Activated naive CD4-positive, alpha-beta T cell treated with anti-CD3 and anti-CD28 coated beads for 36 hours (primary cell): ENCODE measurements around the gene ITGA8. TPM values are rescaled to one million over a fixed set of nuclear protein-coding genes. Genes with fewer than 3 reads are reported as not detected.
"Not testable (repeated sequence)": the region's sequence is repeated elsewhere in the genome, so short reads cannot be mapped to it uniquely, and the experiment has no call there.

Experiments used
- CTCF ChIA-PET: fragments of 350-600 bp; sonication (Branson Sonifier 250); formaldehyde crosslinking; loops from one replicate; lab custom pipeline; 2021; ENCODE audit warnings: antibody characterized with exemption; lab: Charles Lee
- DNase-seq: peaks from one replicate; pipeline ENCODE4 v3.0.0-alpha.2; 2020
- H3K27ac Mint-ChIP-seq: one replicate; pipeline ENCODE4 v1.8.0; 2021; ENCODE audit warnings: mild to moderate bottlenecking, mixed read lengths
- H3K27me3 Mint-ChIP-seq: one replicate; pipeline ENCODE4 v1.8.0; 2021; ENCODE audit warnings: low read depth, mixed read lengths
- H3K36me3 Mint-ChIP-seq: one replicate; pipeline ENCODE4 v1.8.0; 2021; ENCODE audit warnings: low read depth, mixed read lengths
- H3K4me1 Mint-ChIP-seq: one replicate; pipeline ENCODE4 v1.8.0; 2021; ENCODE audit warnings: low read depth, mixed read lengths
- H3K4me3 Mint-ChIP-seq: one replicate; pipeline ENCODE4 v1.8.0; 2021; ENCODE audit warnings: mild to moderate bottlenecking, moderate library complexity, mixed read lengths
- H3K9me3 Mint-ChIP-seq: one replicate; pipeline ENCODE4 v1.8.0; 2021; ENCODE audit warnings: mixed read lengths
- intact Hi-C: fragments of 100-400 bp; cut with micrococcal nuclease; formaldehyde crosslinking; loops from one replicate; pipeline ENCODE4 v1.15.1; 2023
- total RNA-seq, 2 experiments: library from RNA; stranded (reverse); gene quantifications; one replicate each; pipeline ENCODE4 v1.2.3, GENCODE V29; 2021

The ITGA8 gene
- total RNA-seq, 2 experiments from 2014 or later = not detected

DNA sequence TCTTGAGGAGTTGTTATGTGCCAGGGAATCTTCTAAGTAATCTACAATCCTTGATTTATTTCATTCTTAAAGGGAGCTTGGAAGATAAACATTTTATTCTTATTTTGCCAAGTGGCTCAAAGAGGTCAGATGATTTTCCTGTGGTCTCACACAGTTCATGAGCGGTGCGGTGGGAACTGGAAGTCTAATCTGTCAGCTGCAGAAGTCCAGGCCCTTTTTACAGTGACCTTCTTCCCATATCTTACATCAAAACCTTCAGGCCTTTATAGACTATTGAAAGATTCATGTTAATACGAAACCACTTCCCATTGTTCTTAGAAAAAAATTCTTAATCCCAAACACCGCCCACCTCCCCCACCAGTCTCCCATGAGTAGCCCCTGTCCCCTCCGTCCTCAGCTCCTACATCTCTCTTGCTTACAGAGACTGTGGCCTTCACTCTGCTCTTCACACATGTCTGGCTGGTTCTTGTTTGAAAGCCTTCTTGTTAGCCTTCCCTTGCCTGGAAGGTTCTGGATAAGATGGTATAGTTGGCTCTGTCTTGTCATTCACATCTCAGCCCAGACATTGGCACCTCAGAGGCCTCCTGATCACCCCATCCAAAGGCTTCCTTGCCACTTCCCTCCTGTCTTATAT lies 61.5 kb downstream of the ITGA8 start:
- Mint-ChIP-seq H3K9me3 (no peaks in the 10 kb centered on the region), H3K27me3 (no peaks in the 10 kb centered on the region), H3K36me3 (no peaks in the 10 kb centered on the region), H3K4me1 (peaks cover 3% of the 10 kb centered on the region), H3K27ac (no peak overlapping the region), H3K4me3 (no peak overlapping the region)
- CTCF ChIA-PET = no interaction called here
- no peak for DNase-seq
- intact Hi-C loops = no loop called here

DNA sequence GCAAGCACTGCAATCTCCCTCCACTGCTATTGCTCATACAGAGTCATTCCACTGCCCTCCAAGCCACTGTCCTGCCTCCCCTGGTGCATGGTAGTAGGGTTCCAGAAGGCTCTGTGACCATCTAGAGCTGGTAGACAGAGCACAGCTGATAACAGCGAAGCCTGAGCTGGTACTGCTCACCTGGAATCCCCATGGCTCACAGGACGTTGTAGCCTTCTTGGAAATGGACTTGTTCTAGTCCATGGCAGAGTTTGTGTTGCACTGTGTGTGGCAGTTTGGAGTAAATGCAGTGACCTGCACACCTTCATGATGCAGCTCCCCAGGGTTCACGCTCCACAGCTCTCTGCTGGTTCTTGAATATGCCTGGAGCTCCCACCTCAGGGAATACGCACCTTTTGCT lies 67.0 kb downstream of the ITGA8 start:
- Mint-ChIP-seq H3K4me1 (peaks cover 3% of the 10 kb centered on the region), H3K9me3 (no peaks in the 10 kb centered on the region), H3K27ac (no peak overlapping the region), H3K4me3 (no peak overlapping the region), H3K27me3 (no peaks in the 10 kb centered on the region), H3K36me3 (no peaks in the 10 kb centered on the region)
- CTCF ChIA-PET = no interaction called here
- DNase-seq = no peak
- intact Hi-C loops = no loop called here

DNA sequence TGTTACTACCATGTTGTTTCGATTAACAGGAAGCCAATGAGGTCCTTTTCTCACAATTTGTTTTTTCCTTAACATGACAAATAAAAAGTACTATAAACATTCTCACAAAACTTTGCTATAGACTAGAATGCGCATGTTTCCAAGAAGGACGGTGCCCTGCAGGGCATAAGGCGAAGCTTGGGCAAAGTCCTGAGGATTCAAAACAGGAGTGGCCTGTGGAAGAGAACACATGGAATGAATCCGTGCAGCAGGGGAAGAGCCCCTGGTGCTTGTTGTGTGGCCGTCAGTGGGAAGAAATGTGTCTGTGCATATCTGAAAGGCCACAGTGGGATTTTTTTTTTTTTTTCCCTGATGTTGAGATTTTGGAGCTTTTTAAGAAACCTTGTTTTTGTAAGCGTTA lies 67.6 kb downstream of the ITGA8 start:
- CTCF ChIA-PET = no interaction called here
- intact Hi-C loops = no loop called here
- Mint-ChIP-seq H3K4me3 (no peak overlapping the region), H3K27me3 (no peaks in the 10 kb centered on the region), H3K9me3 (no peaks in the 10 kb centered on the region), H3K36me3 (no peaks in the 10 kb centered on the region), H3K27ac (no peak overlapping the region), H3K4me1 (peaks cover 3% of the 10 kb centered on the region)
- DNase-seq = no peak

DNA sequence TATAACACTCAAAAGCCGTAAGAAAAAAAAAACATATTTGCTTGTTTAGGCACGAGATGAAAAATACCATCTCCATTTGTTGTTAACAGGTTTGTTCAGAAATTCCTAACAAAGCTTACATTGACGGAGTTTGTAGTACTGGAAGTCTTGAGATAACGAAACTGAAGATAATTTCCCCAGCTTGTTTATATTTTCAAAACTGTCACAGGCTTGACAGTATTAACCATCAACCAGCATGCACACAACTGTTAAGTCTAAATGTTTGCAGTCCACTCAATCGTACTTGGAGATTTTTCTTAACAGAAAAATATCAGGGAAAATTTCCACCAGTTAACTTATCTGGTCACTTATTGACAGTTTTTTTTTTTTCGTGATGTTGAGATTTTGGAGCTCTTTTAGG lies 68.5 kb downstream of the ITGA8 start:
- no peaks in the 10 kb centered on the region for H3K4me1 Mint-ChIP-seq
- H3K27ac Mint-ChIP-seq = no peak overlapping the region
- no peaks in the 10 kb centered on the region for H3K9me3 Mint-ChIP-seq
- no peak for DNase-seq
- H3K4me3 Mint-ChIP-seq = no peak overlapping the region
- intact Hi-C loops = no loop called here
- no peaks in the 10 kb centered on the region for H3K27me3 Mint-ChIP-seq
- CTCF ChIA-PET = interaction anchor here (0.9 kb wide), 1 partner anchor 230 kb away, joined by 3 read pairs; no protein-coding TSS in a partner anchor
- no peaks in the 10 kb centered on the region for H3K36me3 Mint-ChIP-seq

DNA sequence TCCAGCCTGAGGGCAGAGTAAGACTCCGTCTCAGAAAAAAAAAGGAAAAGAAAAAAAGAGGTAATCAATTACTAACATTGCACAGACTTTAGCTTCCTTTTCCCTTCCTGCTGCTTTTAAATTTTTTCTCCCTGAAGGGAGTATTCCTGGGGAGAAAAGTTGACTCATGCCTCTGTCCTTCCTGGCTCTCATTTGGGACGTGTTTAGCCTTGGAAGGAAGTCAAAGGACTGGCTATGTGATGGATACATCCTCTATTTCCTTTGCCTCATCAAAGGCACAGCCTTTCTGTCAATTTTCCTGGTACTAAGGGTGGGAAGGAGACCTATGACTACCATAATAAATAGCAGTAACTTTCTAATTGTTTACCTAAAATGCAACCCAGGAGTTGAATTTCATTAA lies 77.6 kb downstream of the ITGA8 start:
- intact Hi-C loops = no loop called here
- DNase-seq = no peak
- H3K4me1 Mint-ChIP-seq = no peaks in the 10 kb centered on the region
- H3K36me3 Mint-ChIP-seq = no peaks in the 10 kb centered on the region
- CTCF ChIA-PET = no interaction called here
- H3K27me3 Mint-ChIP-seq = peaks cover 3% of the 10 kb centered on the region
- H3K4me3 Mint-ChIP-seq = no peak overlapping the region
- H3K27ac Mint-ChIP-seq = no peak overlapping the region
- H3K9me3 Mint-ChIP-seq = no peaks in the 10 kb centered on the region

DNA sequence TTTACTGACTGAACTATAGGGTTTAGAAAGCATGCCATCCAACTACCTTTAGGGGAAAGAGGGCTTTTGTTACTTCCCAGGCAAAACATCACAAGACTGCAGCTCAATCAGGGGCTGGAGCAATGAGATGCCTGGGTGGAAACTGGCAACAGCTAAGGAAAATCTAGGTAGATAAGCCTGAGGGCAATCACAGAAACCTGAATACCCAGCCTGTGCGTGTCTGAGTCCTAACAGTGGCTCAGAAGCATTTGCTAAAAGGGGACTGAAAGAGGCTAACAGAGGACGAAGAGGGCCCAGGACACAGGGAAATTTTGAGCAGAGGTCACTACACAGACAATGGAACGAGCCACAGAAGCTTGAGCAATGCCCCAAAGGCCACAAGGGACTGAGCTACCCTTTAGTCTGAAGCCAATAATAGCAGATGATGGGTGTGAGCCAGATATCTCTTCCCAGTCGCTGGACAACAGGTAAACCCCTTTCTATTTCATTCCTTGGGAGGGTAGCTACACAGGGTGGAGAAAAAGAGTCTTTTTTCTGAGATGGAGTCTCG lies 79.1 kb downstream of the ITGA8 start:
- Mint-ChIP-seq H3K27ac (no peak overlapping the region), H3K4me3 (no peak overlapping the region), H3K4me1 (no peaks in the 10 kb centered on the region), H3K36me3 (no peaks in the 10 kb centered on the region), H3K9me3 (no peaks in the 10 kb centered on the region), H3K27me3 (peaks cover 3% of the 10 kb centered on the region)
- CTCF ChIA-PET = no interaction called here
- DNase-seq = no peak
- intact Hi-C loops = no loop called here

DNA sequence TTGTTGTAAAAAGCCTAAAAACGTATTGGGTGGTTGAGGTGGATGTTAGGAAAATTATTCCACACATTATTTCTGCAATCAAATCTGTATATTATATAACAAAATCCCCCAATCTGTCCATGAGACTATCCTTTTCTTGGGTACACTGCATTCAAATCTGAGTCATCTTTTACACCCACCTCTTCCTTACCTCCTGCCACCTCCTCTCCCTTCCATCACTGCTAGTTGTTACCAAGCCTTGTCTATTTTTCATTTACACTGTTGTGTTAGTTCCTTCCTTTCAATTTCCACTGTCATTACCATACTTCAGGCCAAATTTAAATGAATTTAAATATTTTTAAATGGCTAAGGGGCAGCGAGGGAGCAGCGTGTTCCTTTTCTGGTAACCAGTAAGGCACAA lies 83.3 kb downstream of the ITGA8 start:
- no peaks in the 10 kb centered on the region for H3K9me3 Mint-ChIP-seq
- H3K4me3 Mint-ChIP-seq = no peak overlapping the region
- H3K27me3 Mint-ChIP-seq = peaks cover 7% of the 10 kb centered on the region
- no peaks in the 10 kb centered on the region for H3K4me1 Mint-ChIP-seq
- H3K36me3 Mint-ChIP-seq = no peaks in the 10 kb centered on the region
- CTCF ChIA-PET = no interaction called here
- H3K27ac Mint-ChIP-seq = no peak overlapping the region
- intact Hi-C loops = no loop called here
- DNase-seq = no peak

DNA sequence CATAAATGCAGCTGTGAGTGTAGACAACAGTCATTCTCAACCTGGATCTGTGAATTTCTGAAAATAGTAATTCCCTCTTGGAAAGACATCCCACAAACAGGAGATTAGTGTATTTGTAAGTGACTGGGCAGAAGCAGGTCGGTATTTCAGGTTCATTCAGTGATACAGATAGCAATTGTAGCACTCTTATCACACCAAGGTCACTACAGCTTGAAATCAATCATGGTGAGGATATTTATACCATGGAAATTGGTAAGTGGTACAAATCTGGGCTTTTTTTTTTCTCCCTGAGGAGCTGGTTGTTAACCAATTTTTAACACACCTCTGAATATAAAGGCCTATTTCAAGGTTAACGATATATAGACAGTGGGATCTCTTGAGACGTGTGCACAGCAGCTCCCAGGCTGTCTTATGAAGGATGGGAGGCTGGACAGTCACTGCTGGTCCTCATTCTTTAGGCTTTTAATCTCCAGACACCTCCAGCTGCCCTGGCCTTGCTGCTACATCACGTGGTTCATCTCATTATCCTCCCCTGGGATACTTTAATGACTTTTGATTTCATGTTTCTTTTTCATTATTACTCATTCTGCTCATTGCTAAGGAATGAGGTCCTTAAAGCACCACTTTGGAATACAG lies 87.1 kb downstream of the ITGA8 start:
- Mint-ChIP-seq H3K27ac (no peak overlapping the region), H3K4me3 (no peak overlapping the region), H3K4me1 (no peaks in the 10 kb centered on the region), H3K36me3 (no peaks in the 10 kb centered on the region), H3K9me3 (peaks cover 1% of the 10 kb centered on the region), H3K27me3 (peaks cover 7% of the 10 kb centered on the region)
- intact Hi-C loops = no loop called here
- CTCF ChIA-PET = no interaction called here
- DNase-seq = no peak

DNA sequence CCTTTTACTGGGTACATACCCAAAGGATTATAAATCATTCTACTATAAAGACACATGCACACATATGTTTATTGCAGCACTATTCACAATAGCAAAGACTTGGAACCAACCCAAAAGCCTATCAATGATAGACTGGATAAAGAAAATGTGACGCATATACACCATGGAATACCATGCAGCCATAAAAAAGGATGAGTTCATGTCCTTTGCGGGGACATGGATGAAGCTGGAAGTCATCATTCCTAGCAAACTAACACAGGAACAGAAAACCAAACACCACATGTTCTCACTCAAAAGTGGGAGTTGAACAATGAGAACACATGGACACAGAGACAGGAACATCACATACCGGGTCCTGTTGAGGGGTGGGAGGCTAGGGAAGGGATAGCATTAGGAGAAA lies 88.5 kb downstream of the ITGA8 start:
- CTCF ChIA-PET, H3K27ac Mint-ChIP-seq, H3K4me3 Mint-ChIP-seq, H3K27me3 Mint-ChIP-seq, H3K4me1 Mint-ChIP-seq, H3K9me3 Mint-ChIP-seq, H3K36me3 Mint-ChIP-seq, intact Hi-C loops, DNase-seq: not testable (repeated sequence)

DNA sequence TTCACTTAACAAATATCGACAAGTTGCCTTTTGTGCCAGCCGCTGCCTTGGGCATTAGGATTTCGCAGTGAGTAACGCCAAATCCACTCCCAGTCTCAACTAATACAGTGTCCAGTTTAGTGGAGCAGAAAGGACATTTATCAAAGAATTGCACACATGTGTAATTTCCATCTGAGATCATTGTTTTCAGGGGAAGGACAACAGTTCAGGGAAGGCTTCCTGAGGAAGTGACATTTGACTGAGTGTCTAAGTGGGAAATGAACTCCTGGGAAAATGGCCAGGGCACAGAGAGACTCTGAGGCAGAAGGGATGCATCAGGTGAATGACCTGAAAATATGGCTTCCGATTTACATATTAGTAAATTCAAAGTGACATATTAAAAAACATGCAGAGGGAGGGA lies 89.4 kb downstream of the ITGA8 start:
- CTCF ChIA-PET = no interaction called here
- intact Hi-C loops = no loop called here
- Mint-ChIP-seq H3K4me1 (no peaks in the 10 kb centered on the region), H3K27me3 (peaks cover 7% of the 10 kb centered on the region), H3K4me3 (no peak overlapping the region), H3K9me3 (peaks cover 1% of the 10 kb centered on the region), H3K27ac (no peak overlapping the region), H3K36me3 (no peaks in the 10 kb centered on the region)
- no peak for DNase-seq

DNA sequence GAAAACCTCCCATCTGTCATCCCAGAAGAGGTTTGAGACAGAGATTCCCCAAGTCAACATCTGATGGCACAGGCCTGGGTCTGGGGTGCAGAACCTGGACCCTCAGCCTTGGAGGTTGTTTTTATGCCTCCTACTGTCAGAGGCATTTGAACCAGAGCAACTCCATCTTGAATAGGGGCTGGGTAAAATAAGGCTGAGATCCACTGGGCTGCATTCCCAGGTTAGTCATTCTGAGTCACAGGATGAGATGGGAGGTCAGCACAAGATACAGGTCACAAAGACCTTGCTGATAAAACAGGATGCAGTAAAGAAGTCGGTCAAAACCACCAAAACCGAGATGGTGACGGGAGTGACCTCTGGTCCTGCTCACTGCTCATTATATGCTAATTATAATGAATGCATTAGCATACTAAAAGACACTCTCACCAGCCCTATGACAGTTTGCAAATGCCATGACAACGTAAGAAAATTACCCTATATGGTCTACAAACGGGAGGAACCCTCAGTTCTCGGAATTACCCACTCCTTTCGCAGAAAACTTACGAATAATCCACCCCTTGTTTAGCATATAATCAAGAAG lies 92.0 kb downstream of the ITGA8 start:
- peaks cover 1% of the 10 kb centered on the region for H3K9me3 Mint-ChIP-seq
- H3K36me3 Mint-ChIP-seq = no peaks in the 10 kb centered on the region
- CTCF ChIA-PET = no interaction called here
- peaks cover 2% of the 10 kb centered on the region for H3K27me3 Mint-ChIP-seq
- no peak for DNase-seq
- H3K4me3 Mint-ChIP-seq = no peak overlapping the region
- intact Hi-C loops = no loop called here
- H3K4me1 Mint-ChIP-seq = no peaks in the 10 kb centered on the region
- no peak overlapping the region for H3K27ac Mint-ChIP-seq

DNA sequence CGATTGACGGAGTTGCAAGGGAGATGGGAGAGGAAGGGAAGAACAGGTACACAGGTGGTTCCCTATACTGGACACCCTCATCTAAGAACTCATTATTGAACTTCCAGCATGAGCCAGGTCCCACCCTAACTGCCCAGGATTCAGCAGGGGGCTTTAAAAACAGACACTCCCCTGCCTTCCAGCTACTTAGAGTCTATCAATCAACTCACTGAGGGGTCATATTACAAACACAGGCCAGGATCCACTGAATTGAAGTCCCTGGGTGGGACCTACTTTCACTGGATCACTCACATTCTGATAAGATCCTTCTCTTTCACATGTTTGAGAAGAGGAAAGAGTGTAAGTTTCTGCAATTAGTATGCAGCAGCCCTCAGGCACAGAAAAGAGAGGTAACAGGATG lies 92.8 kb downstream of the ITGA8 start:
- H3K4me3 Mint-ChIP-seq = no peak overlapping the region
- CTCF ChIA-PET = no interaction called here
- H3K4me1 Mint-ChIP-seq = no peaks in the 10 kb centered on the region
- H3K9me3 Mint-ChIP-seq = peaks cover 1% of the 10 kb centered on the region
- no peak for DNase-seq
- intact Hi-C loops = no loop called here
- no peaks in the 10 kb centered on the region for H3K36me3 Mint-ChIP-seq
- H3K27me3 Mint-ChIP-seq = peaks cover 2% of the 10 kb centered on the region
- no peak overlapping the region for H3K27ac Mint-ChIP-seq

DNA sequence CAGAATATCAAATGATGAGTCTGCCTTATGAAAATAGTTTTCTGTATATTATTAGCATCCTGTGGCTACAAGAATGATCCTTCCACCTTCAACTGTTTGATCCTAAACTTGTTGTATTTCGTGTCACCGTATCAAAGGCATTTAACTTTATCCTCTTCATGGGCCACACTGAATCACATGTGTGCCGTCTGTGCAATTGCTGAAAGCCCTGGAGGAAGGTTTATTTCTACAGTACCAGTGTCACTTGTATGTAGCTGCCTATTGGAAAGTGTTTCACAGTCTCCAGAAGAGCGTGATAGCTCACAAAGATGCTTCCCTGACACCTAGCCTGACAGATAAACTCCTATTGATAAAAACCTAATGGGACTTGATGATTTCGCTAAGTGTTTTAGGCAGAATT lies 94.5 kb downstream of the ITGA8 start:
- intact Hi-C loops = no loop called here
- CTCF ChIA-PET = no interaction called here
- peaks cover 1% of the 10 kb centered on the region for H3K9me3 Mint-ChIP-seq
- DNase-seq = no peak
- H3K27me3 Mint-ChIP-seq = no peaks in the 10 kb centered on the region
- no peaks in the 10 kb centered on the region for H3K36me3 Mint-ChIP-seq
- no peak overlapping the region for H3K4me3 Mint-ChIP-seq
- H3K27ac Mint-ChIP-seq = no peak overlapping the region
- no peaks in the 10 kb centered on the region for H3K4me1 Mint-ChIP-seq
